8988T (cell line): Measurements from ENCODE around the gene MAP4K5.

ENCODE experiments used
- DNase-seq: peaks from one replicate; pipeline ENCODE4 v3.0.0; 2011

MAP4K5 gene

GRCh38 chr14:50397390-50398188, 134.8 kb downstream of the MAP4K5 start:
- DNase-seq = no peak

GRCh38 chr14:50396631-50397389, 135.6 kb downstream of the MAP4K5 start, which contains the start of gene CDKL1:
Gene CDKL1, minus strand, starts transcription at chr14:50396881. Its CDS starts 1,013 bp downstream, at chr14:50395868.
- DNase-seq = peak; percentile 65

- no peak for DNase-seq
These were observed 136.9 kb downstream of the MAP4K5 start for GRCh38 chr14:50395448-50395847.

- DNase-seq = no peak
These were observed 137.7 kb downstream of the MAP4K5 start for GRCh38 chr14:50394713-50395112.

GRCh38 chr14:50389668-50390441, 142.5 kb downstream of the MAP4K5 start:
- DNase-seq = no peak

- no peak for DNase-seq
These were observed 144.0 kb downstream of the MAP4K5 start for GRCh38 chr14:50388256-50388931.

GRCh38 chr14:50387548-50387947, 144.8 kb downstream of the MAP4K5 start:
- DNase-seq = no peak

- no peak for DNase-seq
These were observed 148.6 kb downstream of the MAP4K5 start for GRCh38 chr14:50383618-50384225.

GRCh38 chr14:50381823-50382287, 150.5 kb downstream of the MAP4K5 start:
- no peak for DNase-seq

GRCh38 chr14:50381008-50381407, 151.4 kb downstream of the MAP4K5 start:
- no peak for DNase-seq

- DNase-seq = no peak
These were observed 151.9 kb downstream of the MAP4K5 start for GRCh38 chr14:50380455-50380854.

- no peak for DNase-seq
These were observed 152.8 kb downstream of the MAP4K5 start for GRCh38 chr14:50379563-50379962.

- DNase-seq = no peak
These were observed 154.8 kb downstream of the MAP4K5 start for GRCh38 chr14:50377550-50378085.

- DNase-seq = no peak
These were observed 156.6 kb downstream of the MAP4K5 start for GRCh38 chr14:50375760-50376159.

- DNase-seq = no peak
These were observed 158.4 kb downstream of the MAP4K5 start for GRCh38 chr14:50373959-50374358.

GRCh38 chr14:50371546-50371945, 160.8 kb downstream of the MAP4K5 start:
- no peak for DNase-seq
